Measurements from ENCODE around the gene MRPL11.
A peak's percentile ranks its signal among the peaks of the same experiment; 100 is the strongest.

Gene MRPL11

GRCh38 chr11:66428933-66429332, 9.7 kb downstream of the MRPL11 start:
- no peak for DNase-seq

- DNase-seq: no peak
Observed at GRCh38 chr11:66426314-66426713, 12.3 kb downstream of the MRPL11 start.

GRCh38 chr11:66421492-66422205, 17.0 kb downstream of the MRPL11 start:
- peak; percentile 89 for DNase-seq

GRCh38 chr11:66420671-66421476, 17.8 kb downstream of the MRPL11 start, which contains the start of gene NPAS4:
TSS of gene NPAS4 (plus strand) at chr11:66421035. CDS start at chr11:66421180, 145 bp downstream.
- no peak for DNase-seq

- no peak for DNase-seq
Observed at GRCh38 chr11:66419825-66420224, 18.8 kb downstream of the MRPL11 start.

- no peak for DNase-seq
Observed at GRCh38 chr11:66418986-66419308, 19.7 kb downstream of the MRPL11 start.

GRCh38 chr11:66418168-66418985, 20.3 kb downstream of the MRPL11 start:
- DNase-seq: peak; percentile 98

- DNase-seq: no peak
Observed at GRCh38 chr11:66417000-66417399, 21.6 kb downstream of the MRPL11 start.

GRCh38 chr11:66415423-66415822, 23.2 kb downstream of the MRPL11 start:
- no peak for DNase-seq

GRCh38 chr11:66414120-66414934, 24.3 kb downstream of the MRPL11 start:
- no peak for DNase-seq

- DNase-seq: no peak
Observed at GRCh38 chr11:66413167-66413566, 25.5 kb downstream of the MRPL11 start.

- no peak for DNase-seq
Observed at GRCh38 chr11:66412110-66412509, 26.5 kb downstream of the MRPL11 start.

GRCh38 chr11:66411323-66411722, 27.3 kb downstream of the MRPL11 start:
- no peak for DNase-seq

GRCh38 chr11:66410191-66410590, 28.5 kb downstream of the MRPL11 start:
- no peak for DNase-seq

- no peak for DNase-seq
Observed at GRCh38 chr11:66409226-66409625, 29.4 kb downstream of the MRPL11 start.

- DNase-seq: peak; percentile 96
Observed at GRCh38 chr11:66408488-66409214, 30.0 kb downstream of the MRPL11 start.

GRCh38 chr11:66407651-66408050, 31.0 kb downstream of the MRPL11 start:
- no peak for DNase-seq

- no peak for DNase-seq
Observed at GRCh38 chr11:66393954-66394353, 44.7 kb downstream of the MRPL11 start.

- DNase-seq: no peak
Observed at GRCh38 chr11:66391322-66391721, 47.3 kb downstream of the MRPL11 start.

- peak; percentile 70 for DNase-seq
Observed at GRCh38 chr11:66388780-66389386, 49.8 kb downstream of the MRPL11 start.
